CD14-positive monocyte (primary cell): ENCODE data around the gene AMOTL2. TPM values are rescaled to one million over a fixed set of nuclear protein-coding genes. Genes with fewer than 3 reads are reported as not detected.

ENCODE experiments used
- DNase-seq, 3 donors: peaks; one replicate each; pipeline ENCODE4 v3.0.0-alpha.2; 2011 to 2022
- H2AFZ ChIP-seq: 2 replicates; pipeline ENCODE4 v1.6.0; 2012; ENCODE audit warnings: mild to moderate bottlenecking, low read depth, low read length, inconsistent platforms; ENCODE audit not compliant: insufficient read depth, poor library complexity, severe bottlenecking
- H3K27ac ChIP-seq, 2 donors: 1 replicate in 1 of 2; 2 replicates in 1 of 2; pipeline ENCODE4 v1.5.1; 2012 to 2013; ENCODE audit warnings: low read length in 2 of 2, control low read depth in 1 of 2, inconsistent platforms in 1 of 2, low read depth in 1 of 2, mild to moderate bottlenecking in 1 of 2
- H3K27me3 ChIP-seq, 2 donors: one replicate each; pipeline versions ENCODE4 v1.6.0 to v1.6.1; 2011 to 2013; ENCODE audit warnings: low read length in 2 of 2; ENCODE audit not compliant: control insufficient read depth in 2 of 2, insufficient read depth in 2 of 2
- H3K36me3 ChIP-seq, 2 donors: replicated peaks in 1 of 2; 1 replicate in 1 of 2; 2 replicates in 1 of 2; pipeline versions ENCODE4 v1.5.1 to v1.6.1; 2012 to 2013; ENCODE audit warnings: low read length in 2 of 2, control low read depth in 1 of 2, inconsistent platforms in 1 of 2, mild to moderate bottlenecking in 1 of 2; ENCODE audit not compliant: insufficient read depth in 2 of 2, control insufficient read depth in 1 of 2
- H3K4me1 ChIP-seq, 2 donors: 1 replicate in 1 of 2; 2 replicates in 1 of 2; pipeline versions ENCODE4 v1.5.1 to v1.6.1; 2012 to 2013; ENCODE audit warnings: low read length in 2 of 2, control low read depth in 1 of 2, inconsistent platforms in 1 of 2, mild to moderate bottlenecking in 1 of 2, moderate library complexity in 1 of 2; ENCODE audit not compliant: insufficient read depth in 2 of 2, control insufficient read depth in 1 of 2
- H3K4me2 ChIP-seq: replicated peaks from 2 replicates; pipeline ENCODE3; 2012; ENCODE audit warnings: low read length, moderate library complexity, mild to moderate bottlenecking; ENCODE audit not compliant: poor library complexity, severe bottlenecking; ENCODE audit errors: extremely low read depth
- H3K4me3 ChIP-seq, 3 experiments: fragments of 200-600 bp in 1 of 3; sonication (generic) in 1 of 3; replicated peaks in 1 of 3; 1 replicate in 2 of 3; 2 replicates in 1 of 3; pipeline ENCODE4 v1.5.1; 2011 to 2013; ENCODE audit warnings: low read length in 3 of 3, mild to moderate bottlenecking in 3 of 3, control low read depth in 2 of 3, low read depth in 2 of 3, inconsistent platforms in 1 of 3, moderate library complexity in 1 of 3
- H3K79me2 ChIP-seq: 2 replicates; pipeline ENCODE4 v1.6.0; 2012; ENCODE audit warnings: mild to moderate bottlenecking, control low read depth, inconsistent platforms, low read length, moderate library complexity; ENCODE audit not compliant: insufficient read depth
- H3K9ac ChIP-seq: 2 replicates; pipeline ENCODE4 v1.6.0; 2017; ENCODE audit warnings: low read length, mild to moderate bottlenecking; ENCODE audit not compliant: insufficient read depth, poor library complexity, severe bottlenecking
- H3K9me3 ChIP-seq, 2 donors: replicated peaks in 1 of 2; 1 replicate in 1 of 2; 2 replicates in 1 of 2; pipeline versions ENCODE4 v1.5.1 to v1.6.1; 2012 to 2013; ENCODE audit warnings: low read length in 2 of 2, control low read depth in 1 of 2; ENCODE audit not compliant: control insufficient read depth in 1 of 2, insufficient read depth in 1 of 2
- H4K20me1 ChIP-seq: 2 replicates; pipeline ENCODE4 v1.6.0; 2012; ENCODE audit warnings: mild to moderate bottlenecking, low read length, control low read depth, moderate library complexity; ENCODE audit not compliant: insufficient read depth
- H3K27ac Mint-ChIP-seq, 7 donors: one replicate each; pipeline ENCODE4 v1.8.0; 2020; ENCODE audit warnings: mild to moderate bottlenecking in 7 of 7, mixed read lengths in 7 of 7, moderate library complexity in 6 of 7, inconsistent platforms in 2 of 7
- H3K27me3 Mint-ChIP-seq, 3 donors: one replicate each; pipeline ENCODE4 v1.8.0; 2021 to 2022; ENCODE audit warnings: low read depth in 3 of 3, mild to moderate bottlenecking in 3 of 3, mixed read lengths in 3 of 3, moderate library complexity in 3 of 3, inconsistent platforms in 1 of 3
- H3K36me3 Mint-ChIP-seq, 2 donors: one replicate each; pipeline ENCODE4 v1.8.0; 2020; ENCODE audit warnings: mixed read lengths in 2 of 2, inconsistent platforms in 1 of 2, mild to moderate bottlenecking in 1 of 2
- H3K4me1 Mint-ChIP-seq: one replicate; pipeline ENCODE4 v1.8.0; 2020; ENCODE audit warnings: mild to moderate bottlenecking, mixed read lengths
- H3K4me3 Mint-ChIP-seq, 2 donors: one replicate each; pipeline ENCODE4 v1.8.0; 2020; ENCODE audit warnings: mild to moderate bottlenecking in 2 of 2, mixed read lengths in 2 of 2, moderate library complexity in 1 of 2
- H3K9me3 Mint-ChIP-seq, 7 donors: one replicate each; pipeline ENCODE4 v1.8.0; 2020 to 2022; ENCODE audit warnings: mixed read lengths in 7 of 7, mild to moderate bottlenecking in 6 of 7, moderate library complexity in 6 of 7, inconsistent platforms in 2 of 7
- CTCF ChIP-seq: fragments of 200-600 bp; IDR thresholded peaks from one replicate; pipeline ENCODE4 v1.8.0; 2022; ENCODE audit warnings: antibody characterized with exemption, mild to moderate bottlenecking
- WGBS: methylation state at CpG from one replicate; pipeline ENCODE4 v1.1.5; 2013; ENCODE audit warnings: missing lambda C conversion rate; ENCODE audit not compliant: insufficient coverage; 5-methylcytosine and 5-hydroxymethylcytosine counted together
- intact Hi-C, 2 donors: fragments of 100-400 bp; cut with micrococcal nuclease; formaldehyde crosslinking; loops; one replicate each; pipeline versions ENCODE4 v1.15.0 to v1.15.1; 2023
- polyA plus RNA-seq, 3 donors: library from polyadenylated mRNA; depleted of rRNA in 1 of 3; unstranded in 2 of 3; stranded (reverse) in 1 of 3; fragments of 300-500 nt in 2 of 3; fragments of >200 nt in 1 of 3; fragmentation: Illumina TruSeq in 2 of 3; gene quantifications; 1 replicate in 2 of 3; 2 replicates in 1 of 3; pipeline ENCODE4 v1.2.3, GENCODE V29; 2012 to 2021

The AMOTL2 gene
- polyA plus RNA-seq, 3 donors, result 0.01 TPM; not detected in 2

- Histone ChIP-seq H3K79me2 (no peaks in the 10 kb centered on the region), H3K36me3 (no peaks in the 10 kb centered on the region), H3K9me3 (no peaks in the 10 kb centered on the region), H3K4me3 (no peak overlapping the region), H3K27me3 (peaks cover 15 to 33% of the 10 kb centered on the region in 2 donors), H3K27ac (no peak overlapping the region), H4K20me1 (no peaks in the 10 kb centered on the region), H3K9ac (no peak overlapping the region), H3K4me2 (no peak overlapping the region), H2AFZ (no peak overlapping the region), H3K4me1 (peaks cover 4 to 14% of the 10 kb centered on the region in 2 donors)
- Mint-ChIP-seq H3K27me3 (peaks cover 37 to 52% (median 38%) of the 10 kb centered on the region in 3 donors), H3K27ac (no peak overlapping the region), H3K4me3 (no peak overlapping the region), H3K9me3 (peaks cover 0 to 12% (median 0%) of the 10 kb centered on the region in 7 donors), H3K36me3 (peaks cover 0 to 3% of the 10 kb centered on the region in 2 donors), H3K4me1 (peaks cover 11% of the 10 kb centered on the region)
- WGBS, result no CpG with 5 or more reads among the region's 6 CpGs
- intact Hi-C loops, result loop anchor here in 1 of 2 donors (5.0 kb wide), 1 partner anchor 158 kb away; no protein-coding TSS in a partner anchor
- no peak for DNase-seq
- no peak for TF ChIP-seq CTCF
Observed at GRCh38 chr3:134314588-134315285, 59.5 kb downstream of the AMOTL2 start.

GRCh38 chr3:134313847-134314587, 60.2 kb downstream of the AMOTL2 start:
- Histone ChIP-seq H3K27me3 (peaks cover 15 to 33% of the 10 kb centered on the region in 2 donors), H3K9ac (no peak overlapping the region), H3K27ac (no peak overlapping the region), H3K4me1 (peaks cover 6 to 15% of the 10 kb centered on the region in 2 donors), H3K4me2 (peak overlapping the region; percentile 61), H3K79me2 (no peaks in the 10 kb centered on the region), H3K9me3 (no peaks in the 10 kb centered on the region), H4K20me1 (no peaks in the 10 kb centered on the region), H3K4me3 (no peak overlapping the region), H3K36me3 (no peaks in the 10 kb centered on the region), H2AFZ (peak overlapping the region; percentile 4)
- intact Hi-C loops, result loop anchor here in 1 of 2 donors (5.0 kb wide), 1 partner anchor 158 kb away; no protein-coding TSS in a partner anchor
- Mint-ChIP-seq H3K9me3 (peaks cover 0 to 12% (median 0%) of the 10 kb centered on the region in 7 donors), H3K4me1 (peaks cover 11% of the 10 kb centered on the region), H3K36me3 (peaks cover 0 to 3% of the 10 kb centered on the region in 2 donors), H3K27me3 (peaks cover 37 to 52% (median 38%) of the 10 kb centered on the region in 3 donors), H3K4me3 (peak overlapping the region; percentile 56 to 86), H3K27ac (no peak overlapping the region)
- no peak for TF ChIP-seq CTCF
- WGBS, result 91% methylated on average over 9 of the region's 11 CpGs
- no peak for DNase-seq
